ENCODE data around the gene AJAP1. TPM values are rescaled to one million over a fixed set of nuclear protein-coding genes. Genes with fewer than 3 reads are reported as not detected.

The AJAP1 gene
- total RNA-seq, 1 experiment from 2014 or later: not detected

DNA sequence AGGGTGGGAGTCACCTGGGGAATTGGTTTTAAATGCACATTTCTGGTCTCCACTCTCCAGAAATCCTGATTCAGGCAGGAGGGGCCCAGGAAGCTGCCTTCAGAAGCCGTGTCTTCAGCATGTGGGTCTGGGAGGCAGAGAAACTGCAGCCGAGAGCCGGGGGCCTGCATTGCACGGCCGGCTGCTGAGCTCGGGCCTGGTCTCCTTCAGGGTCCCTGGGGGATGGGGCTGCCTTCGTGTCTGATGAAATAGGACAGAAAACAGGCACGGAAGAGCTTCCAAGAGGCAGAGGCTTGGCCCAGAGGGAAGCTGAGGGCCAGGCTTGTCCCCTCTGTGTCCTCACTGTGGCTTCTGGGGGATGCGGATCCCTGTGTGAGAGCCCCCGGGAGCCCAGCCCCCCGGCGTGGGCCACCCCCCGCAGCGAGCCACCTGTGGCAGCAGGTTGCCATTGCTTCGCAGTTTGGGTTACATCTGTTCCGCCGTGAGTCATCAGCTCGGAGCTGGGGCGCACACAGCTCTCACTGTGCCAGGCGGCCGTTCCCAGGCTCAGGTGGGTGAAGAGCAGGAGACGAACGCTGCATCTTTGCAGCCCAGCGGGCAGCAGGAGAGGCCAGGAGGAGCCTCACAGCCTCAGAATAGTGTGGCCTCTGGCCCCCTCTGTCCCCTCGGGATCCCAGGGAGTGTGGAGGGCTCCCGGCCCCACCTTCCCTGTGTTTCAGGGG, 72.4 kb downstream of the AJAP1 start:
- RAD21 ChIA-PET (ENCODE audit: low non-redundant PET in 1 of 2, low total read pairs in 2 of 2, uncharacterized antibody in 2 of 2, unreplicated experiment in 2 of 2): no interaction called here

More for the DNA sequence above, 72.4 kb downstream of the AJAP1 start:
- Histone ChIP-seq H3K9me3 (ENCODE audit: control insufficient read depth in 1 of 2, insufficient read depth in 1 of 2, low read depth in 1 of 2, low read length in 2 of 2) (no peaks in the 10 kb centered on the region; a peak in 1 of 4 replicates), H3K79me2 (ENCODE audit: insufficient read depth, low read length) (no peaks in the 10 kb centered on the region), H2AFZ (ENCODE audit: low read depth, low read length, poor library complexity, severe bottlenecking) (no peak overlapping the region), H3K4me3 (replicated peaks in 1 of 2; ENCODE audit: low read depth in 1 of 2, low read length in 2 of 2) (no peak overlapping the region), H3K4me2 (ENCODE audit: low read length) (no peak overlapping the region), H3K4me1 (ENCODE audit: control insufficient read depth in 1 of 2, insufficient read depth in 2 of 2, low read length in 2 of 2) (no peaks in the 10 kb centered on the region), H3K27ac (ENCODE audit: low read depth, low read length) (no peak overlapping the region), H3K9ac (ENCODE audit: low read length) (no peak overlapping the region), H3K27me3 (ENCODE audit: insufficient read depth, low read length) (no peaks in the 10 kb centered on the region), H4K20me1 (ENCODE audit: insufficient read depth) (no peaks in the 10 kb centered on the region), H3K36me3 (ENCODE audit: control insufficient read depth in 1 of 2, insufficient read depth in 2 of 2, low read length in 2 of 2) (no peaks in the 10 kb centered on the region), H3K9me2 (ENCODE audit: insufficient read depth) (no peaks in the 10 kb centered on the region)
- DNase-seq (ENCODE audit: low read depth, low spot score) (no peak), ATAC-seq (no peak)
- BruUV-seq (replicated peaks): no TSS peak
- TF ChIP-seq, protein P1, sequence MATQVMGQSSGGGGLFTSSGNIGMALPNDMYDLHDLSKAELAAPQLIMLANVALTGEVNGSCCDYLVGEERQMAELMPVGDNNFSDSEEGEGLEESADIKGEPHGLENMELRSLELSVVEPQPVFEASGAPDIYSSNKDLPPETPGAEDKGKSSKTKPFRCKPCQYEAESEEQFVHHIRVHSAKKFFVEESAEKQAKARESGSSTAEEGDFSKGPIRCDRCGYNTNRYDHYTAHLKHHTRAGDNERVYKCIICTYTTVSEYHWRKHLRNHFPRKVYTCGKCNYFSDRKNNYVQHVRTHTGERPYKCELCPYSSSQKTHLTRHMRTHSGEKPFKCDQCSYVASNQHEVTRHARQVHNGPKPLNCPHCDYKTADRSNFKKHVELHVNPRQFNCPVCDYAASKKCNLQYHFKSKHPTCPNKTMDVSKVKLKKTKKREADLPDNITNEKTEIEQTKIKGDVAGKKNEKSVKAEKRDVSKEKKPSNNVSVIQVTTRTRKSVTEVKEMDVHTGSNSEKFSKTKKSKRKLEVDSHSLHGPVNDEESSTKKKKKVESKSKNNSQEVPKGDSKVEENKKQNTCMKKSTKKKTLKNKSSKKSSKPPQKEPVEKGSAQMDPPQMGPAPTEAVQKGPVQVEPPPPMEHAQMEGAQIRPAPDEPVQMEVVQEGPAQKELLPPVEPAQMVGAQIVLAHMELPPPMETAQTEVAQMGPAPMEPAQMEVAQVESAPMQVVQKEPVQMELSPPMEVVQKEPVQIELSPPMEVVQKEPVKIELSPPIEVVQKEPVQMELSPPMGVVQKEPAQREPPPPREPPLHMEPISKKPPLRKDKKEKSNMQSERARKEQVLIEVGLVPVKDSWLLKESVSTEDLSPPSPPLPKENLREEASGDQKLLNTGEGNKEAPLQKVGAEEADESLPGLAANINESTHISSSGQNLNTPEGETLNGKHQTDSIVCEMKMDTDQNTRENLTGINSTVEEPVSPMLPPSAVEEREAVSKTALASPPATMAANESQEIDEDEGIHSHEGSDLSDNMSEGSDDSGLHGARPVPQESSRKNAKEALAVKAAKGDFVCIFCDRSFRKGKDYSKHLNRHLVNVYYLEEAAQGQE (IDR thresholded peaks at IDR 0.05; ENCODE audit: low read depth): no peak
- TF ChIP-seq RAD21 (IDR thresholded peaks at IDR 0.05; ENCODE audit: low read depth) (no peak), ELF1 (IDR thresholded peaks at IDR 0.05; ENCODE audit: borderline replicate concordance, low read depth) (no peak), JUND (IDR thresholded peaks at IDR 0.05) (no peak), FOSL1 (IDR thresholded peaks at IDR 0.05; ENCODE audit: low read depth) (no peak), POLR2A (IDR thresholded peaks at IDR 0.05; ENCODE audit: borderline replicate concordance, extremely low read depth, insufficient read depth, insufficient read length) (no peak), CBX3 (IDR thresholded peaks at IDR 0.05; ENCODE audit: low read depth) (no peak), EZH2phosphoT487 (IDR thresholded peaks at IDR 0.05; ENCODE audit: borderline replicate concordance) (no peak), EGR1 (IDR thresholded peaks at IDR 0.05; ENCODE audit: low read depth) (no peak), SRF (IDR thresholded peaks at IDR 0.05; ENCODE audit: low read depth) (no peak), SIN3A (IDR thresholded peaks at IDR 0.05; ENCODE audit: low read depth) (no peak)
- TF ChIP-seq, protein P2, sequence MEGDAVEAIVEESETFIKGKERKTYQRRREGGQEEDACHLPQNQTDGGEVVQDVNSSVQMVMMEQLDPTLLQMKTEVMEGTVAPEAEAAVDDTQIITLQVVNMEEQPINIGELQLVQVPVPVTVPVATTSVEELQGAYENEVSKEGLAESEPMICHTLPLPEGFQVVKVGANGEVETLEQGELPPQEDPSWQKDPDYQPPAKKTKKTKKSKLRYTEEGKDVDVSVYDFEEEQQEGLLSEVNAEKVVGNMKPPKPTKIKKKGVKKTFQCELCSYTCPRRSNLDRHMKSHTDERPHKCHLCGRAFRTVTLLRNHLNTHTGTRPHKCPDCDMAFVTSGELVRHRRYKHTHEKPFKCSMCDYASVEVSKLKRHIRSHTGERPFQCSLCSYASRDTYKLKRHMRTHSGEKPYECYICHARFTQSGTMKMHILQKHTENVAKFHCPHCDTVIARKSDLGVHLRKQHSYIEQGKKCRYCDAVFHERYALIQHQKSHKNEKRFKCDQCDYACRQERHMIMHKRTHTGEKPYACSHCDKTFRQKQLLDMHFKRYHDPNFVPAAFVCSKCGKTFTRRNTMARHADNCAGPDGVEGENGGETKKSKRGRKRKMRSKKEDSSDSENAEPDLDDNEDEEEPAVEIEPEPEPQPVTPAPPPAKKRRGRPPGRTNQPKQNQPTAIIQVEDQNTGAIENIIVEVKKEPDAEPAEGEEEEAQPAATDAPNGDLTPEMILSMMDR (IDR thresholded peaks at IDR 0.05 in 2 of 3, conservative IDR thresholded peaks at IDR 0.05 in 1 of 3; ENCODE audit: borderline replicate concordance in 1 of 3, insufficient read depth in 1 of 3, low read depth in 2 of 3, low read length in 2 of 3): no peak
- TF ChIP-seq, protein P3, sequence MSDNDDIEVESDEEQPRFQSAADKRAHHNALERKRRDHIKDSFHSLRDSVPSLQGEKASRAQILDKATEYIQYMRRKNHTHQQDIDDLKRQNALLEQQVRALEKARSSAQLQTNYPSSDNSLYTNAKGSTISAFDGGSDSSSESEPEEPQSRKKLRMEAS (IDR thresholded peaks at IDR 0.05): no peak
- TF ChIP-seq, protein P4, sequence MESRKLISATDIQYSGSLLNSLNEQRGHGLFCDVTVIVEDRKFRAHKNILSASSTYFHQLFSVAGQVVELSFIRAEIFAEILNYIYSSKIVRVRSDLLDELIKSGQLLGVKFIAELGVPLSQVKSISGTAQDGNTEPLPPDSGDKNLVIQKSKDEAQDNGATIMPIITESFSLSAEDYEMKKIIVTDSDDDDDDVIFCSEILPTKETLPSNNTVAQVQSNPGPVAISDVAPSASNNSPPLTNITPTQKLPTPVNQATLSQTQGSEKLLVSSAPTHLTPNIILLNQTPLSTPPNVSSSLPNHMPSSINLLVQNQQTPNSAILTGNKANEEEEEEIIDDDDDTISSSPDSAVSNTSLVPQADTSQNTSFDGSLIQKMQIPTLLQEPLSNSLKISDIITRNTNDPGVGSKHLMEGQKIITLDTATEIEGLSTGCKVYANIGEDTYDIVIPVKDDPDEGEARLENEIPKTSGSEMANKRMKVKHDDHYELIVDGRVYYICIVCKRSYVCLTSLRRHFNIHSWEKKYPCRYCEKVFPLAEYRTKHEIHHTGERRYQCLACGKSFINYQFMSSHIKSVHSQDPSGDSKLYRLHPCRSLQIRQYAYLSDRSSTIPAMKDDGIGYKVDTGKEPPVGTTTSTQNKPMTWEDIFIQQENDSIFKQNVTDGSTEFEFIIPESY (IDR thresholded peaks at IDR 0.05; ENCODE audit: extremely low read depth, insufficient replicate concordance, low read length): no peak
- CTCF ChIA-PET: no interaction called here
- intact Hi-C loops (cut with micrococcal nuclease): no loop called here
- POLR2A ChIA-PET: no interaction called here

Data from HCT116 (cell line).